Upper lobe of right lung (tissue), 1 donor: ENCODE data around the gene GRHL3. TPM values are rescaled to one million over a fixed set of nuclear protein-coding genes. Genes with fewer than 3 reads are reported as not detected.

ENCODE experiments used
- ATAC-seq: fragments of 200-7000 bp; cut with Tn5 transposase; one replicate; pipeline ENCODE4 v1.9.1; 2020; ENCODE audit warnings: mild to moderate bottlenecking, moderate library complexity
- DNase-seq: peaks from one replicate; pipeline ENCODE4 v3.0.0-alpha.2; 2020
- H3K27ac ChIP-seq: fragments of 200-600 bp; one replicate; pipeline ENCODE4 v1.8.0; 2022
- H3K27me3 ChIP-seq: fragments of 200-600 bp; one replicate; pipeline ENCODE4 v1.8.0; 2022; ENCODE audit warnings: mild to moderate bottlenecking
- H3K36me3 ChIP-seq: fragments of 200-600 bp; one replicate; pipeline ENCODE4 v1.8.0; 2022
- H3K4me1 ChIP-seq: fragments of 200-600 bp; one replicate; pipeline ENCODE4 v1.8.0; 2022
- H3K4me3 ChIP-seq: fragments of 200-600 bp; one replicate; pipeline ENCODE4 v1.8.0; 2022; ENCODE audit warnings: mild to moderate bottlenecking
- H3K9me3 ChIP-seq: fragments of 200-600 bp; one replicate; pipeline ENCODE4 v1.8.0; 2022
- intact Hi-C: fragments of 100-400 bp; cut with DNase I; formaldehyde crosslinking; loops from one replicate; pipeline ENCODE4 v1.11.0; 2022
- total RNA-seq: library from RNA; stranded (reverse); fragmentation: NEBNext Ultra II Directional; extraction: Animal tissue kit (Norgen Biotek cat#: 25700); gene quantifications from one replicate; pipeline ENCODE4 v1.2.1, GENCODE V29; 2021
- TF ChIP-seq, protein P1 (sequence below): fragments of 200-600 bp; IDR thresholded peaks from one replicate; pipeline ENCODE4 v1.8.0; 2022; ENCODE audit warnings: antibody characterized with exemption
- donor health status: DM: no; HTN: yes; CAD: no; lungs with severe emphysema.

The GRHL3 gene
- total RNA-seq, 1 donor from 2014 or later: 0.55 TPM

DNA sequence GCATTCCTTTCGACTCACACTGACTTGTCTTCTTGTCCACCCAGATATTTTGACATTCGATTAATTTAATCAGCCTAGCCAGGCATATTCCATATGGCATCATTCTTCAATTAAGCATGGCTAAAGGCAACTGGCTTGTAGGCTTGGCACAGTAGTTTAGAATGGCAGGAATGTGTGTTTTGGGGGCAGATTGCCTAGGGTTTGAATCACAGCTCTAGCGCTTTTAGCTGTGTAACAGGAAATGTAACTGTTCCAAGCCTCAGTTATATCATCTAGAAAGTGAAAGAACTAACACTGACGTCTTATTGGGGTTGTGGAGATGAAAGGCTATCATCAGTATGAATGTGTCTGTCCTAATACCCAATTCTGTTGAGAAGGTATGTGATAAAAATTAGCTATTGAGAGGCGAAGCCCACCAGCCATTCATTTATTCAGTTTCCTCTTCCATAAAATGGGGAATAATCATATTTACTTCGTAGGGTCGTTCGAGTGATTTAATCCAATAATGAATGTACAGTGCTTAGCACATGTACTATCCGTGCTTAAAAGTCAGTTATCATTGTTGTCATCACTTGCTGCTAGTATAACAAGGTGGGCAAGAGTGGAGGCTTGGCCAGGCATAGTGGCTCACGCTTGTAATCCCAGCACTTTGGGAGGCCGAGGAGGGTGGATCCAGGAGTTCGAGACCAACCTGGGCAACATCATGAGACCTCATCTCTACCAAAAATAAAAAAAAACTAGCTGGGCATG lies 41.6 kb upstream of the GRHL3 start:
- Histone ChIP-seq H3K4me3 (no peak overlapping the region), H3K36me3 (no peaks in the 10 kb centered on the region), H3K4me1 (no peaks in the 10 kb centered on the region), H3K27me3 (peaks cover 6% of the 10 kb centered on the region), H3K27ac (no peak overlapping the region), H3K9me3 (no peaks in the 10 kb centered on the region)
- ATAC-seq: no peak
- TF ChIP-seq, protein P1, sequence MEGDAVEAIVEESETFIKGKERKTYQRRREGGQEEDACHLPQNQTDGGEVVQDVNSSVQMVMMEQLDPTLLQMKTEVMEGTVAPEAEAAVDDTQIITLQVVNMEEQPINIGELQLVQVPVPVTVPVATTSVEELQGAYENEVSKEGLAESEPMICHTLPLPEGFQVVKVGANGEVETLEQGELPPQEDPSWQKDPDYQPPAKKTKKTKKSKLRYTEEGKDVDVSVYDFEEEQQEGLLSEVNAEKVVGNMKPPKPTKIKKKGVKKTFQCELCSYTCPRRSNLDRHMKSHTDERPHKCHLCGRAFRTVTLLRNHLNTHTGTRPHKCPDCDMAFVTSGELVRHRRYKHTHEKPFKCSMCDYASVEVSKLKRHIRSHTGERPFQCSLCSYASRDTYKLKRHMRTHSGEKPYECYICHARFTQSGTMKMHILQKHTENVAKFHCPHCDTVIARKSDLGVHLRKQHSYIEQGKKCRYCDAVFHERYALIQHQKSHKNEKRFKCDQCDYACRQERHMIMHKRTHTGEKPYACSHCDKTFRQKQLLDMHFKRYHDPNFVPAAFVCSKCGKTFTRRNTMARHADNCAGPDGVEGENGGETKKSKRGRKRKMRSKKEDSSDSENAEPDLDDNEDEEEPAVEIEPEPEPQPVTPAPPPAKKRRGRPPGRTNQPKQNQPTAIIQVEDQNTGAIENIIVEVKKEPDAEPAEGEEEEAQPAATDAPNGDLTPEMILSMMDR: no peak
- DNase-seq: no peak
- intact Hi-C loops: no loop called here

DNA sequence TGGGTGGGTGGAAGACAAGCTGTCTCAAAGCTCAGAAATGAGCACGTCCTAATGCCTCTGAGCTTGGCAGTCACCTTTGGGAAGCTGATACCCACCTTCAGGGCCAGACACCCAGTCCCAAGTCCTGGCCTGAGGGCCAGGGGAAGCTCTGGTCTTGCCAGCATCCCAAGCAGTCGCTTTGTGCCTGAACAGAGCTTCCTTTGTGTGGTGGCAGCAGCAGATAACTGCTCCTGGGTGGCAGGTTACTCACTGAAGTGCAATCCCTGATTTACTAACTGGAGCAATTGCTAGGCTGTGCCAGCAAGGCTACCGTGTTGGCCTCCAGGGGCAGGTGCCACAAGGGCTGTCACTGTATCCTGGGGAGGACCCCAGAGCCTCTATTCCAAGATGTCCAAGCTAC lies 40.4 kb upstream of the GRHL3 start:
- DNase-seq: no peak
- Histone ChIP-seq H3K4me3 (no peak overlapping the region), H3K9me3 (no peaks in the 10 kb centered on the region), H3K27ac (no peak overlapping the region), H3K36me3 (no peaks in the 10 kb centered on the region), H3K27me3 (peaks cover 6% of the 10 kb centered on the region), H3K4me1 (no peaks in the 10 kb centered on the region)
- no peak for ATAC-seq
- TF ChIP-seq, protein P1: no peak
- intact Hi-C loops: no loop called here

- DNase-seq (no peak), ATAC-seq (no peak)
- intact Hi-C loops: no loop called here
- Histone ChIP-seq H3K27me3 (peaks cover 6% of the 10 kb centered on the region), H3K36me3 (no peaks in the 10 kb centered on the region), H3K27ac (no peak overlapping the region), H3K9me3 (no peaks in the 10 kb centered on the region), H3K4me3 (no peak overlapping the region), H3K4me1 (no peaks in the 10 kb centered on the region)
- TF ChIP-seq, protein P1: no peak
Measured at GRCh38 chr1:24279590-24280232, 39.4 kb upstream of the GRHL3 start.

DNA sequence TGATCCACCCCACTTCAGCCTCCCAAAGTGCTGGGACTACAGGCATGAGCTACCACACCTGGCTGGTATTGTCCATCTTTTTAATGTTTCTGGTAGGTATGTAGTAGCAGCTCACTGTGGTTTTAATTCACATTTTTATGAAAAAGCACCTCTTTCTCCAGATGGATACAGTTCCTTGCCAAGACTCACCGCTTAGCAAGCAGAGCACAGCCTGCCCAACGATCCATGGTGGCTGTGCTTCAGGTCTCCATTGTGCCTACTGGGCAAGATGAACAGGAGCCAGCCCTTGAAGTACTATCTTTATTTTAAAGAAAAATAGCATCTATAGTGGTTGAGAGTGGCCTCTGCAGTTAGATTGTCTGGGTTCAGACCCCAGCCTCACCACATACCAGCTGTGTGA lies 37.6 kb upstream of the GRHL3 start:
- DNase-seq (no peak), ATAC-seq (no peak)
- no peaks in the 10 kb centered on the region for H3K9me3 ChIP-seq
- peaks cover 6% of the 10 kb centered on the region for H3K27me3 ChIP-seq
- no peak overlapping the region for H3K4me3 ChIP-seq
- intact Hi-C loops: no loop called here
- TF ChIP-seq, protein P1: no peak
- H3K27ac ChIP-seq: no peak overlapping the region
- H3K4me1 ChIP-seq: no peaks in the 10 kb centered on the region
- H3K36me3 ChIP-seq: no peaks in the 10 kb centered on the region

DNA sequence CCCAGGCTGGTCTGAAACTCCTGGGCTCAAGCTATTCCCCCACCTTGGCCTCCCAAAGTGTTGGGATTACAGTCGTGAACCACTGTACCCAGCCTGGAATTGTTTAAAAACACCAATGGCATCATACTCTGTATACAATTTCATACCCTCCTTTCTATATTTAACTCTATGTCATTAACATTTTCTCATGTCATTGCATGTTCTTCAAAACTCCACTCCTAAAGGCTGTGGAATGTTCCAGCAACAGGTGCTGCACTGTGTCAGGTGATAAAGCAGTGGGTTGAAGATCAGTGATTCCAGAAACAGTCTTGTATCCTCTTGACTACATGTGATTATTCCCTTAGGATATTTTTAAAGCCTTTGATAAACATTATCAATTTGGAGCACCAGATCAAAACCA lies 36.7 kb upstream of the GRHL3 start:
- no peak for DNase-seq
- intact Hi-C loops: no loop called here
- H3K9me3 ChIP-seq: no peaks in the 10 kb centered on the region
- no peak for ATAC-seq
- H3K27me3 ChIP-seq: peaks cover 6% of the 10 kb centered on the region
- no peak overlapping the region for H3K27ac ChIP-seq
- H3K4me1 ChIP-seq: no peaks in the 10 kb centered on the region
- H3K36me3 ChIP-seq: no peaks in the 10 kb centered on the region
- no peak overlapping the region for H3K4me3 ChIP-seq
- TF ChIP-seq, protein P1: no peak
